Measurements from ENCODE around the gene IRAG1.

Gene IRAG1

DNA sequence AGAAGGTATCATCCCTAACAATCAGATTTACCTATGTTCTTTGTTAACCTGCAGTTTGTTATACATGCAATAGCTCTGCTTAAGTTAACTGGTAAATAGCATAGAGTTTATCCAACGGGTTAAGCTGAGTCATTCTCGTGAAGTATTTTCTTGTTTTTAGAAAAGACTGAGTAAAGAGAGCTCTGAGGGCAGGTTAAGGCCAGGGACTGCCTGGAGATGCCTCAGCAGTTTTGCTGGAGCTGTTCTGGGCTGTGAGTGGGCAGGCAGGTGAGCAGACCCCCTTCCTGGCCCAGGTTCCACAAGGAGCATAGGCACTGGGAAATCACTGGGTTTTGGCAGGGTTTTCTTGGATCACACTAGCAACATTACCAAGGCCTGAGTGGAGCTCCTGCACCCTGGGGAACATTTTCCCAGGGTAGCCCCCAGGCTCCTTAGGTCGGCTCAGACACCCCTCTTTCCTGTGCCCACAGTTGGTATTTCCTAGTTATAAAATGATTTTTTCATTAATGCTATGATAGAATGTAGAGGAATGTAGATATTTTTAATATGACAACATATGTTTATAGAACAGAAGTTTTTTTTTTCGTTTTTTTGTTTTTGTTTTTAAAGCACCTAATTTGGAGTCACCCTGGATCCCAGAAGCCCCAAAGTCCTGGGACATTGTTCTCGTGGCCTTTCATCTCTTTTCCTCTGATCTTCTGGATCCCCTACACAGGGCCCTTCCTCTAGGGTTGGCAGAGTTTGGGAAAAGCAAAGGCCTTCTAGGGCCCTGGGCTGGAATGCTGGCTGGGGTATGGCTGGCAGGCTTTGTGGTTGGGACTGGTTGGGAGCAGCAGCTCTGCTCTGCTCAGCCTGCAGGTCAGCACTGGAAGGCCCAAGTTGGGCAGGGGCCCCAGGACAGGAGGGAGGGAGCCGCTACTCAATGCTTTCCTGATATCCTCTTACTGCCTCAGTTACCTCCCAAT is 26.7 kb downstream of the IRAG1 start:
- DNase-seq (ENCODE audit: low read depth): no peak

DNA sequence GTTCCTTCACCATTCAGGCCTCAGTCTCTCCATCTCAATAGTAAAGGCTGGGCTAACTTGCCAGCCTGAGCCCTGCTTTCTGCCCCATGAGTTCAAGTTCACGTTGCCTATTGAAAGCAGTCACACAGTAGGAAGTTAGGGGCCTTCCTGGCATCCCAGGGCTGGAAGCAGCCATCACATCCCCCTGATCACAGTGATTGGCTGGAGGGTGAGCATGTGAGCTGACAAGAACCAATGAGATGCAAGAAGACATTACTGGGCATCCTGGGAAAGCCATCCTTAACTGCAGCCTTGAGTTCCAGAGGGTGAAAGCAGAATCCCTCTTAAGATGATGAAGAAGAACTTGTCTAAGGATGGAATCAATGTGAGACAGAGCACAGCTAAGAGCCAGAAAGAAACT is 29.1 kb downstream of the IRAG1 start:
- no peak for DNase-seq (ENCODE audit: low read depth)

DNA sequence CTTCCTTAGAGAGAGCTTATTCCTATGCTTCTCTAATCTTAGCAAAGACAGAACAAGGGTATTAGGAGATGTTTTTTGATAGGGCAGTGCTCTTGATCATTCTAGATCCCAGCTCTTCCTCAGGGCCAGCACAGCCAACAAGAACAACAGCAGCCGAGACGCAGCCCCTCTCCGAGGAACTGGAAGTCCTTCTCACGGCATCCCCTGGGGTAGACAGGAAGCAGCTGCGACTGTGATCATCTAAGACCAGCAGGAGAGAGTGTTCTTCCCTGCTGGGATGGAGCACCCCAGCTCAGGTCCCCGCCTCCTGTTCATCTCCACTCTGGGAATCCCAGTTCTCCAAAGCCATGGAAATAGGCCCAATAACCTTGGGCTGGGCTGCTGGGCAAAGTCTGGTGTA is 29.6 kb downstream of the IRAG1 start:
- DNase-seq (ENCODE audit: low read depth): no peak

DNA sequence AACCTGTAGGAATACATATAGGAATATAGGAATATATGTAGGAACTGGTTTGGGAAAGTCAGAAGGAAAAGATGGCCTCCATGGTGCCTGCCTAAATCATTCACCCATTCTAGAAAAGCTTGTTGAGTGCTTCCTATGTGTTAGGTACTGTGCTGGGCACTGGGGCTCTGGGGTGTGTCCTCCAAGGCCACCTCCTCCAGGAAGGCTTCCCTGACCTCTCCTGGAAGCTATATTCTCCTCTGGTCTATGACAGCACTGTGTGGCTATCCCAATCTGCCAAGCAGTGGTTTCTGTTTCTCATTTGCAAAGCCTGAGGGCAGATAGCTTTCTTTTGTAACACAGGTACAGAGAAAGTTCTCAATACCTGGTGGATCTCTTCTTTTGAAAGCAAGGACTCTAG is 30.2 kb downstream of the IRAG1 start:
- DNase-seq (ENCODE audit: low read depth): no peak

DNA sequence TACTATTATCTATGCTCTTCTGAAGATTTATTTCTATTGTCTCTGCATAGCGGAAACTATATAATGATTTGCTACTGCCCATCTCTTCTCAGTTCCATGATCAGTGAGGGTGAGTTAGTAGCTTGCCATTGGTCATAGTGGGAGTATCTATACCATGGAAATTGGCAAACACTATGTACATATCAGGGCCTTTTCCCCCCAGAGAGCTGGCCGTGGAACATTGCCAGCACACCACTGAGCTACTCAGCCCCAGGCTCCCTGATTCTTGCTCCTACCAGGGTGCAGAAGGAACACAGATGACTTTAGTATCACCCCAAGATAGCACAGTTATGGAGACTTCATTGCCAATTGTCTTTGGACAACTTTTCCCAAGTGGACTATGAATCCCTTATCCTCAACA is 33.2 kb downstream of the IRAG1 start:
- DNase-seq (ENCODE audit: low read depth): no peak

DNA sequence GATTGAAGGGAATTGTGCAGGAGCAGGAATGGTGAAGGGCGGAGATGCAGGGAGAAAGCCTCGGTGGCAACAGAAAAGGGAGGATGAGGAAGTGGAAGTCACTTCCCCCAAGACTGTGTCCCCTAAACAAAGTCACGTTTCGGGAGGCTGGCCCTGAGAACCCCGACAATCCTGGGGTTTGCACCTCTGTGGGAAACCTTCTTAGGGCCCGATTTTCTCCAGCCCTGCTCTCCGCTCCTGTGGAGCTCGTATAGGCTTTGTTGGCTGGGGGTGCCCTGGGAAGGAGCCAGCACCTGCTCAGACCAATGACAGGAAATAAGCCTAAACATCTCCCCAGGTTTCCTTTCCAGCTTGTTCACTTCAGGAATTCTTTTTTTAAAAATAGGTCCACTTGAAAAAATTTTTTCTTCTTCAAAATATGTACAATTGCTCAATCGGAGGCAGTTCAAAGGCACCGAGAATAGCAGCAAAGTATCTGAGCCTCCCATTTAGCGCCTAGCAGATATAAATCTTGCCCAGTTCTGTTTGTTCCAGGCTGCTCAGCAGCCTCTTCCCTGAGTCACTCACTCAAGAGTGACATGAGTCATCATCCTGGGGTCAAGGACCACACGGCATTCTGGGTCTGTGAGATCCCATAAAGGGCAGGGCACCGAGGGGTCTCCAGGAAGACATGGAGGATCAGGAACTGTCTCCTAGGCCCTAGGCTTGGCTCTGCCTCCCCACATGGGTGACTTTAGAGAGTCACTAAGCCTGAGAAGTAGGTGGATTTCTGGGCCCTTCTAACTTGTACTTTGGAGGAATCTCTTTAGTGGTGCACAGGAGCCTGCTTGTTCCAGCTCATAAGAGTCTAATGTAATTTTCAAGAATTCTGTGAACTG is 34.0 kb downstream of the IRAG1 start:
- DNase-seq (ENCODE audit: low read depth): no peak

DNA sequence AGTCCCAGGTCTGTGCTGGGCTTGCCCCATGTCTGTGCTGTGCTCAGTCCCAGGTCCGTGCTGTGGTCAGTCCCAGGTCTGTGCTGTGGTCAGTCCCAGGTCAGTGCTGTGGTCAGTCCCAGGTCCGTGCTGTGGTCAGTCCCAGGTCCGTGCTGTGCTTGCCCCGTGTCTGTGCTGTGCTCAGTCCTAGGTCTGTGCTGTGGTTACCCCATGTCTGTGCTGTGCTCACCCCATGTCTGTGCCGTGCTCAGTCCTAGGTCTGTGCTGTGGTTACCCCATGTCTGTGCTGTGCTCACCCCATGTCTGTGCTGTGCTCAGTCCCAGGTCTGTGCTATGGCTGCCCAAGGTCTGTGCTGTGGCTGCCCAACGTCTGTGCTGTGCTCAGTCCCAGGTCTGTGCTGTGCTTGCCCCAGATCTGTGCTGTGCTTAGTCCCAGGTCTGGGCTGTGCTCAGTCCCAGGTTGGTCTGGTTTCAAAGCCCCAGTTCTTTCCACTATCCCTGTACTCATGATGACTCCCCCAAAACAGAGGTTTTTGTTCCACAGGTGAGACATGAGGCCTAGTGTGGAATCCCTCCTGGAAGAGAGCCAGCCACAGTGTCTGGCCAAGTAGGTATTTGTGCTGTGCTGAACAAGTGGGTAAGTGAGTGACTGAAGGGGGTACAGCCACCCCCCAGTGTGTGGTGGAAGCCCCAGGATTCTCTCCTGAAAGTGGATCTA is 34.8 kb downstream of the IRAG1 start:
- no peak for DNase-seq (ENCODE audit: low read depth)

DNA sequence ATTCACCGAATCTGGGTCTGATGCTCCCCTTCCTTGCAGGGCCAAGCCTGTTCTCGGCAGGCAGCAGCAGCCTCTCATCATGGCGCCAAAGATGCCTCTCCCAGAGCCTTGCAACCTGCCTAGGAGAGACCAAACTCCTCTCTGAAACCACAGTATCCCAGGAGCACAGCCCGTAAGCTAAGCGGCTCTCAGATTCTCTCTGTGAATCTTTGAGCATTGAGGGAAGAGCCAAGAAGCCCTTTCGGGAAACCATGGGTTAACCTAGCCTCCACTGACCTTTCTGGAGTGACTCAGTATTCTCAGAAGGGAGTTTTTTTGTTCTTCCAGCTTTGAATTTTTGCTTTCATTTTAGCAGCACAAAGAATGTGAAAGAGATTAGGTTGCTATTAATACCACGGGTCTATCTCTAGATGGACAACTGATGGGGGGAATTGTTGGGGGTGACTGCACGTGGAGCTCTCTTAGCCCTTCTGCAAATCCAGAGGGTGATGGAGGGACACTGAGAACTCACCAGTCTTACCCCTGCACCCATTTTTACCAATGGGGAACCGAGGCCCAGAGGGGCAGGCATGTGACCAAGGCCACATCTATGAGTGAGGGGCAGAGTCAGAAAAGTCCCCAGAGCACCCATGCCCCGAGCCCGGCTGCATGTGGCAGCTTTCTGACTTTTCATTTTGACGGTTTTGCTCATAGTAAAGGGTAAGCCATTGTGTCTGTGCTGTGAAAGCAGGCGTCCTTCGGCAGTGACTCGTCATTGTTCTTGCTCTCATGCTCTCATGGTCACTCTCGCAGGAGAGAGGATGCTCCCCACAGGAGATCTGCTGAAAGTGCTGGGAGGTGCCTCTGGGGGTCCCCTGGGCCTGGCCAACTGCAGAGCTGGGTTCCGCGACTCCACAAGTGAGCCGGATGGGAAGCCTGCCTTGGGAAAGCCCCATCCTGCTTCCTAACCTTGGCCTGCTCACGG is 36.0 kb downstream of the IRAG1 start:
- no peak for DNase-seq (ENCODE audit: low read depth)

DNA sequence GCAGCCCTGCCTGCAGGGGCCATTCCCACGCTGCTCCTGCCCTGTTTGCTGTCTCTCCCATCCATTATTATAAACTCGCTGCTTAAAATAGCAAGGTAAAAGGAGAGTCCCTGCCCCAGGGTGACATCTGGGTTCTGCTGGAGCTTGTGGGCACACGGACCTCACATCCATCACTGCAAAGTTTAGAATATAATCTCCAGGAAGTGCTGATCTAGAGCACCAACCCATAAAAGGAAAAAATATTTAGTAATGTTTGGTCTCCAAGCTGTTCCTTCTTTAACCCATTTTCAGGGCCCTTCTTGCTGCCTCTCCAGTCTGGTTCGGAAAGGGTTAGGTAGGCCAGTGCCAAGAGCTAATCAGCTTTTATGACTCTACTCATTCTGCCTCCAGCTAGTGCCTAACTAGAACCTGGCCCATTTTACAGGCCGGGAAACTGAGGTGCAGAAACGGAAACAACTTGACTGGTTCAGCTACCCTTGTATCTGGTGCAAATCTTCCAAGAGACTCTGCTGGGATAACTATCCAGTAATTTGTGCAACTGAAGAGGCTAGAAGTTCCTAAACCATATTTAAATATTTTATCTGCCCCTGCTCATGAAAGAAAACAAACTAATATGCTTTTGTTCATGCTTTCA is 37.5 kb downstream of the IRAG1 start:
- no peak for DNase-seq (ENCODE audit: low read depth)

DNA sequence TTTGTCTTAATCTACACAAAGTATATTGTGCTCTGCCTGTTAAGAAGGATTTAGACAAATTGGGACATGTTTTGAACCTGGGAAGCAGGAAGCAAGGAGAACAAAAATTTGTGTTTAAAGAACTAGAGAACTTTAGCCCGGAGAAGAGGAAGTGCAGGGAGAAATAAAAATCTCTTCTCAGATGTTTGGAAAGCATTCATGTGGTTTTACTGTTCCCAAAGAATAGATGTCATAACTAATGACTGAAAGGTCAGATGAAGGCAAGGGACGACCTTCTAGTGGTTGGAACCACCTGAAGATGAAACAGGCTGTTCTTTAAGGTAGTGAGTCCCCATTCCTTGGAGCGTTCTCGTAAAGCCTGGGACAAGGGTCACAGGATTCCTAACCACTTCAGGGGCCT is 38.3 kb downstream of the IRAG1 start:
- DNase-seq (ENCODE audit: low read depth): no peak

DNA sequence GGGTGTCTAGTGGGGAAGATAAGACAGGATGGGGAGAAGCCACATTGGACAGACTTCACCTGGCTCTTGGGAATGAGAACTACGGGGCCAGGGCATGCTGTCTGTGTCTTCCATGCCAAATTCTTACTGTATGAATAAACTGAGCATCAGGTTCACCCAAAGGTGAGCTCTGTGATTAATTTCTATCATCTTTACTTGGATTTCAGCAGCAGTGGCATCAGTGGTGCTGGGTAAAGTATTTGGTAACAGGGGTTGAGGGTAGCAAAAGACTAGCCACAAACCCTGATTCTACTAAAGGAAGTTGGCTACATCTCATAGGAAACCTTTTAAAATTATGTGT is 38.8 kb downstream of the IRAG1 start:
- no peak for DNase-seq (ENCODE audit: low read depth)

DNA sequence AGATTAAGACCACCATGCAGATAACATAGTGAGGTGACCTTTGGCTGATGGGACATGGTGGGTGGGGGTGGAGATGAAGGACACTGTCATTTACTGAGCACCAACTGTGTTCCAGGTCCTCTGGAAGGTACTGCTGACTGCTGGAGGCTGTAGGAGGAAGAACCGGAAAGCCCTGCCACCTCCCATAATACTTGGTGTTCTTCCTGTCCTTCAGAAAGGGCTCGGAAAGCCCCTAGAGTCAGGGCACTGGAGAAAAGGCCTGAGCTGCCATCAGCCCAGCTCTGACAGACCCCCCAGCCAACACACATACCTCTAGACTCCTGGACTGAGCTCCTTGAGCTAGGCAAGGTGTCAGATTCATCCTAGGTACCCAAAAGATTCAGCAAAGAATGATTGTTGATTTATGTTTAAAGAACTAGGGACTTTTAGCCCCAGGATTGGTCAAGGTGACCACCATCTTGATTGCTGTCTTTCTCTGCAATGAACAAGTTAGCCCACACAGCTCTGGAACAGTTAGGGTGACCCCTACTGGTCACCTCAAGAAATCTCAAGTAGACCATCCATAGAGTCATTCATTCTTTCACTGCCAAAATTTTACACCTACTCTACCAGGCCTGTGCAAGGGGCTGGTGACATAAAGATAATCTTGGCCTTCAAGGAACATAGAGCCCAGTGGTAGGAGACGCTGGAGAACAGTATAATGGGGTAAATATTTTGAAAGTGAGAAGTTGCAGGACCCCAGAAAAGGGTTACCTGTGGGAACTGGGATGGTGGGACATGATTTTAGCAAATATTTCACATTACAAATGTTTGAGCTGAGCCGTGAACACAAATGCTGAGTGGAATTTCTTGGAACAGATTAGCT is 39.4 kb downstream of the IRAG1 start:
- no peak for DNase-seq (ENCODE audit: low read depth)

DNA sequence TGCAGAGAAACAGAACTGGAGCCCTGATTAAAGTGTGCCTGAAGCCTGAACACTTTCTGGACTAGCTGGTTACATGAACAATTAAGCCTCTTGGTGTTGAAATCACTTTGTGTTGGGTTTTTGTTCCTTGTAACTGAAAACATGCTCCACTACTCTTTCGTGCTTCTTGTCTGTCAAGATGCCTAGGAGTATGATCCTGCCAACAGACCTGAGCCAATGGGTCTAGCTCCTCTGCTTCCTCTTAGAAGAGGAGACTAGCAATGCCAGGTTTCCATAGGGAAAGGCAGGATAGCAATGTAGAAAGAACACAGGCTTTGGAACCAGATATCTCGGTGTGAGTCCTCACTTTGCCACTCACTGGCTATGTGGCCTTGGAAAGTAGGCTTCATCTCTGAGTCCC is 40.3 kb downstream of the IRAG1 start:
- no peak for DNase-seq (ENCODE audit: low read depth)

DNA sequence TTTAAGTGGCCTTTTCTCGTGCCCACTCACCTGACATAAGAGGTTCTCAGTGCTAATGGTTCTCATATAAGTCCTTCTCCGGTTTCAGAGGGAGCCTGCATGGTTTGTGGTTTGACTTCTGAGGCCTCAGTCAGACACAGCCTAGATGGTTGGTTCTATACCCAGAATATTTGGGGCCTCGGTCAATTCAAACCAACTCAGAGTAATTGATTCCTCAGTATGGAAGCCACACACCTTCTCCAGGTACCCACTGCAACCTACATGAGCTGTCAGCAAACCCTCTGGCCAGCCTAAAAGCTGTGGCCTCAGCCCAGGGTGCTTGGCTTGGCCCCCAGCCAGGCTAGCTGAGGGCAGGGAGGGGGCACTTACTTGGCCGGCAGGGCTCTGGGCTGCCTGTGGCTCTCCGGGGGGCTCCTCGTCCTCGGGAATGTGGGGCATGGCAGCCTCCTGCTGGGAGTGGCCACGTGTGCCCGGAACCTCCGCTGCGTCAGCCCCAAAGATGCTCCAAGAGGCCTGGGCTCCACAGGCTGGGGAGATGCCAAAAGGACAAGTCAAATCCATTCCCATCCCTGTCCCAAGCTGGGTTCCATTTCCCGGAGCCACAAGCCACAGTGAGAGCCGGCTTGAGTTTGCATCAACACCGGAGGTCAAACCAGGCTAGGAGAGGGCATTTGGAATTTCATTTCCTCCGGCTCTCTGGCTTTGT is 41.7 kb downstream of the IRAG1 start:
- DNase-seq (ENCODE audit: low read depth): no peak

DNA sequence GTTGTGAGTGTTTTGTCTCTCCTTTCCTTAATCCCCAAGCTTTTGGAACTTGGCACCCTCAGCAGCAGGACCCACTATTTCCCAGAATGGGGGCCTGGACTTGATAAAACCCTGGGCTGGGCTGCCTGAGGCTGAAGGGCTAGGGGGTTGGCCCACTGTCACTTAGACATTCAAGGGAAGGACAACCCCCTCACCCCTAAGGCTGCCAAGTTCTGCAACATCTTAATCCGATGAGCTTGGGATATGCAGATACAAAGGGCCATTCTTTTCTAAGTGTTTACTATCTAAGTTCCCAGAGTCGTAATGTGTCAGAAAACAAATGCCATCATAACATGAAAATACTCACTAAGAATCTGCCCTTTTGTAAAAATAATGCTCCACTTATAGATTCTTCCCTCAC is 42.9 kb downstream of the IRAG1 start:
- DNase-seq (ENCODE audit: low read depth): no peak

DNA sequence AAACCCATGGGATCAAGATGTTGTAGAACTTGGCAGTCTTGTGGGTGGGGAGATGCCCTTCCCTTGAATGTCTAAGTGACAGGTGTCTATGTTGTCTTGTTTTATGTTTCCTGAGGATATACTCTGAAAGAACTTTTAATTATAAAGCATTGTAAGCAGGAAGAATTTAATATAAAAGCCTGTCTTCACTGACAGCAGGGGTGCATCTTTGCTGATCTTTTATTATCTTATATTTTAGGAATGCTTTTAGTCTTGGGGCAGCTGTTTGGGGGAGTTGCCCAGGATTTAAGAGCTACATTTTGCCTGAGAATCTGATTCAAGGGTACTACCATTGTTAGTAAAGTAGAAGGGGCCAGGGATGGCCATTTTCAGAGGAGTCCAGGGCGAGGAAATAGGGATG is 43.4 kb downstream of the IRAG1 start:
- DNase-seq (ENCODE audit: low read depth): no peak

DNA sequence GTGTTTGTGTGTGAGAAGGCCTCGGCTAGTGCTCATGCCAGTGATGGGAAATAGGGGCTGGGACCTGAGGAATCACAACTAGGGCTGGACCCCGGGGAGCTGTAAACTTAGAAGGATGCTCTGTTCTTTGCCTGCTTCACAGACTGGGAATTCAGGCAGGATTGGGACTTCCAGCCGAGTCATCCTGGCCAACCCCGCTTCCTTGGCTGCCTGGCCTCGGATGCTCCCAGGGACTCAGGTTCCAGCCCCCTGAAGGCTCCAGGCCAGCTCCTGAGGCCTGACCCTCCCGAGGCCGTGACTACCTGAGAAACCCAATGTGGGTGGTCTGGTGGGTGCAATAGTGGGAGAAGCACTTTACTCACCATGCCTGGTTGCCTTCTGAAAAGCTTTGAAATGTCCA is 44.7 kb downstream of the IRAG1 start:
- no peak for DNase-seq (ENCODE audit: low read depth)

DNA sequence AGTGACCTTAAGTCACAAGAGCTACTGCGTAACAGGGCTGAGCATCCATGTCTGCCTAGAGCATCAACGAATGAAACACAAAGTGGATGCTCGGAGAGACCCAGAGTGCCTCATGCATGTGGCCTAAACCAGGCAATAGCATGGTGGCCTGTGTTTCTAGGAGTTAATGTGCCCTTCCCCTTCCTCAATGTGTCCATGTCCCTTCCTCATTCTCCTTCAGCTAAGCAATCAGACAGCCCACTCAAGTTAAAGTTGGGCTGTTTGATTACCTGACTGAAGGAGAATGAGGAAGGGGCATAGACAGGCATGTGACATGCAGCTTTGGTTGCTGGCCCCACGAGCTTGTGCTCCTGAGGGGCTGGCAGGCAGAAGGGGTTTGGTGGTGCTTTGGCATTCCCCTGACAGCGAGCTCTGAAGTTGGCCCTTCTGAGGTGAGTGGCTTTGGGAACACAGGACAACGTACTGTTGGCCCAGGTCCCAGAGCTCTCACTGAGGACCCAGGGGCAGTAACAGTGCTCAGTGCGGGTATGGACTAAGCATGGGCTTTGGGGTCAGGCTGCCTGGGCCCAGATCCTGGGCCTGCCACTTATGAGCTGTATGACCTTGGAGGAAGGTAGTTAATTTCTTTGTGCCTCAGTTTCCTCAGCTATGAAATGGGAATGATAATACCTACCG is 46.7 kb downstream of the IRAG1 start:
- DNase-seq (ENCODE audit: low read depth): no peak

DNA sequence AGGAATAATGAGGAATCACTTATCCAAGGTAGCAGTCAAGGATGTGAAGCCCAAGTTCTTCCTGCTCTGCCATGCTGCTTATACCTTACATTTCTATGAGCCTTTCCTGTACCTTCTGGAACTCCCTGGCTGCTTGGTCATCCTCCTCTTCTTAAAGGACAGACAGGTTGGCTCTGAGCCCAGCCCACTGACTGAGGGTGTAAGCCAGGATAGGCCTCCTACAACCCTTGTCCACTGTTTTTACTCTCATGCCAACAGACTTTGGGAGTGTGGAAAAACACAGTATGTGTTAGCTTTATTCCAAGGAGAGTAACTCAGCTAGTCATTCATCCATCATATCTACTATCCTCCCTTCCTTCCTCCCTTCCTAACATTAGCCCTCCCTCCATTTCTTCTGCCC is 47.5 kb downstream of the IRAG1 start:
- no peak for DNase-seq (ENCODE audit: low read depth)
